ENCODE measurements around the gene GHRH. TPM values are rescaled to one million over a fixed set of nuclear protein-coding genes. Genes with fewer than 3 reads are reported as not detected.
A peak's percentile ranks its signal among the peaks of the same experiment; 100 is the strongest.

Gene GHRH
- total RNA-seq: not detected
- long read RNA-seq: 0 reads

- ATAC-seq (no peak), DNase-seq (no peak)
- intact Hi-C loops (cut with micrococcal nuclease): no loop called here
These were observed at the start of gene GHRH for GRCh38 chr20:37261714-37262113. Gene GHRH (minus strand): TSS chr20:37261814. CDS start chr20:37256889, 4,925 bp downstream.

- DNase-seq: no peak
- no peak for ATAC-seq
- intact Hi-C loops (cut with micrococcal nuclease): no loop called here
These were observed 49.3 kb upstream of the GHRH start for GRCh38 chr20:37310951-37311350.

GRCh38 chr20:37309936-37310590 is 48.4 kb upstream of the GHRH start:
- intact Hi-C loops (cut with micrococcal nuclease): no loop called here
- DNase-seq (peak; percentile 40), ATAC-seq (no peak)

GRCh38 chr20:37309290-37309689 is 47.7 kb upstream of the GHRH start:
- ATAC-seq (no peak), DNase-seq (no peak)
- intact Hi-C loops (cut with micrococcal nuclease): no loop called here

GRCh38 chr20:37308086-37309050 is 46.8 kb upstream of the GHRH start:
- no peak for DNase-seq
- peak; percentile 68 for ATAC-seq
- intact Hi-C loops (cut with micrococcal nuclease): no loop called here

GRCh38 chr20:37305839-37306238 is 44.2 kb upstream of the GHRH start:
- intact Hi-C loops (cut with micrococcal nuclease): no loop called here
- DNase-seq (no peak), ATAC-seq (no peak)

- ATAC-seq (no peak), DNase-seq (no peak)
- intact Hi-C loops (cut with micrococcal nuclease): no loop called here
These were observed 43.5 kb upstream of the GHRH start for GRCh38 chr20:37305079-37305478.

- DNase-seq (no peak), ATAC-seq (no peak)
- intact Hi-C loops (cut with micrococcal nuclease): no loop called here
These were observed 42.0 kb upstream of the GHRH start for GRCh38 chr20:37303637-37304036.

GRCh38 chr20:37302981-37303380 is 41.4 kb upstream of the GHRH start:
- ATAC-seq (no peak), DNase-seq (no peak)
- intact Hi-C loops (cut with micrococcal nuclease): no loop called here

GRCh38 chr20:37301558-37301957 is 39.9 kb upstream of the GHRH start:
- intact Hi-C loops (cut with micrococcal nuclease): no loop called here
- DNase-seq: no peak
- no peak for ATAC-seq

- DNase-seq (no peak), ATAC-seq (no peak)
- intact Hi-C loops (cut with micrococcal nuclease): no loop called here
These were observed 39.5 kb upstream of the GHRH start for GRCh38 chr20:37301120-37301519.

GRCh38 chr20:37299718-37300528 is 38.3 kb upstream of the GHRH start:
- DNase-seq (no peak), ATAC-seq (peak; percentile 50)
- intact Hi-C loops (cut with micrococcal nuclease): no loop called here

GRCh38 chr20:37298190-37298939 is 36.8 kb upstream of the GHRH start:
- ATAC-seq (no peak), DNase-seq (no peak)
- intact Hi-C loops (cut with micrococcal nuclease): no loop called here

GRCh38 chr20:37297066-37297736 is 35.6 kb upstream of the GHRH start:
- no peak for DNase-seq
- intact Hi-C loops (cut with micrococcal nuclease): no loop called here
- no peak for ATAC-seq

- intact Hi-C loops (cut with micrococcal nuclease): no loop called here
- no peak for ATAC-seq
- DNase-seq: no peak
These were observed 34.8 kb upstream of the GHRH start for GRCh38 chr20:37296371-37296770.

- no peak for DNase-seq
- intact Hi-C loops (cut with micrococcal nuclease): no loop called here
- no peak for ATAC-seq
These were observed 34.0 kb upstream of the GHRH start for GRCh38 chr20:37295595-37295994.

GRCh38 chr20:37295001-37295400 is 33.4 kb upstream of the GHRH start:
- no peak for DNase-seq
- intact Hi-C loops (cut with micrococcal nuclease): no loop called here
- ATAC-seq: no peak

GRCh38 chr20:37294262-37294981 is 32.8 kb upstream of the GHRH start:
- ATAC-seq (no peak), DNase-seq (no peak)
- intact Hi-C loops (cut with micrococcal nuclease): no loop called here

Data from left ventricle myocardium superior (tissue), 1 donor.